ENCODE results near the gene RHOA.
"Not testable (repeated sequence)": the region's sequence is repeated elsewhere in the genome, so short reads cannot be mapped to it uniquely, and the experiment has no call there.

RHOA gene

GRCh38 chr3:49362561-49362960 is 49.2 kb downstream of the RHOA start:
- DNase-seq (ENCODE audit: low spot score), result no peak

DNA sequence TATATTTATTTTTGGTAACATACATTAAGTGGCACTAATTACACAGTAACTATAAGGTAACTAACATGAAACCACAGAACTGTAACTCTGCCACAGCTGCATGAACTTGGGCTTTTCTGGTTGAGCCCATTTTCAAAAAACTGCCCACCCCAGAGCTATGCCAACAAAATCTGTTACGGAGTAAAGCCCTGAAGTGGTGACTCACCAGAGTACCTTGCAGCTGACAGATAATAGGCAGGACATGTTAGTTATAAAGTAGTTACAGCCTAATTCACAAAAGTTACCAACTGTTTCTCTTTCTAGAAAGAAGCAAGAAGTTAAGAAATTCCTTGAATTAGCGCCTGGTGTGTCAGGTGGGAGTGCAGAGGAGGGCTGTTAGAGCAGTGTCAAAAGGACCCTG is 52.2 kb downstream of the RHOA start:
- DNase-seq (ENCODE audit: low spot score), result no peak

- DNase-seq (ENCODE audit: low spot score), result peak; percentile 31
Measured at GRCh38 chr3:49358884-49359225, 52.9 kb downstream of the RHOA start.

DNA sequence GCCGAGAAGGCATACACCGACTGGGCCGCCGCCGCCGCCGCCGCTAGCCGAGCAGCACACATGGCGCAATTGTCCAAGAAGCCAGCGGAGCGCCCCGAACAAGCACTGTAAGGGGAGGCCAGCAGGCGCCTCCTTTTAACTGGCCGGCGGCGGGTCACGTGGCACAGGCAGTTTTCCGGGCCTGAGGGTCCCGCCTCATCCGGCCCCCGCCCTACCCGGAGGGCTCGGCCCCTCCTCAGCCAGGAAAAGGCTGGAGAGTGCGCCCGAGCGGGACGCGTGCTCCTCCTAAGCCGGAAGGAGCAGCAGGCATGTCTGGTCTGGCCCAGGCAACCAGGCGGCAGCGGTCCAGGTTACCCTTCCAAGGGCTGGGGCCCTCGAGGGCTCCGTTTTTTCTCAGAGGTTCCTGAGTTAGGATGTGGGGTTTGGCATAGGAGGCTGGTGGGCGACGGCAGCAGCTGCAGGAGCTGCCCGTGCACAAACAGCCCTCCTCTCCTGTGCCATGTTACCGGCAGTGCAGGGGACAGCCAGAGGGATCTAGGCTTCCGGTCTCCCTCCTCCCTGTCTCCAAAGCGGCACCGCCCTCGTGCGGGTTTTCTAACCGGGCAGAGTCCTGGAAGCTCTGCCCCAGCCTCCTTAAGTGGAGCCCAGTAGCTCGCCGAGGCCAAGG is 53.4 kb downstream of the RHOA start, which contains the start of gene GPX1:
GPX1 (minus strand) TSS at position 137 of the 667 bp plus-strand sequence; CDS start at position 62, 75 bp downstream.
- DNase-seq (ENCODE audit: low spot score), result peak; percentile 90

GRCh38 chr3:49357443-49358216 is 54.1 kb downstream of the RHOA start:
- not testable (repeated sequence) for DNase-seq (ENCODE audit: low spot score)

DNA sequence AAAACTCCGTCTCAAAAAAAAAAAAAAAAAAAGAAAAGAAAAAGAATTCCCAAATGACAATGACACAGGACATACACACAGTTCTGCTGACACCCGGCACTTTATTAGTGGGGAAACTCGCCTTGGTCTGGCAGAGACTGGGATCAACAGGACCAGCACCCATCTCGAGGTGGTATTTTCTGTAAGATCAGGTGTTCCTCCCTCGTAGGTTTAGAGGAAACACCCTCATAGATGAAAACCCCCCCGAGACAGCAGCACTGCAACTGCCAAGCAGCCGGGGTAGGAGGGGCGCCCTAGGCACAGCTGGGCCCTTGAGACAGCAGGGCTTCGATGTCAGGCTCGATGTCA is 54.7 kb downstream of the RHOA start:
- not testable (repeated sequence) for DNase-seq (ENCODE audit: low spot score)

DNA sequence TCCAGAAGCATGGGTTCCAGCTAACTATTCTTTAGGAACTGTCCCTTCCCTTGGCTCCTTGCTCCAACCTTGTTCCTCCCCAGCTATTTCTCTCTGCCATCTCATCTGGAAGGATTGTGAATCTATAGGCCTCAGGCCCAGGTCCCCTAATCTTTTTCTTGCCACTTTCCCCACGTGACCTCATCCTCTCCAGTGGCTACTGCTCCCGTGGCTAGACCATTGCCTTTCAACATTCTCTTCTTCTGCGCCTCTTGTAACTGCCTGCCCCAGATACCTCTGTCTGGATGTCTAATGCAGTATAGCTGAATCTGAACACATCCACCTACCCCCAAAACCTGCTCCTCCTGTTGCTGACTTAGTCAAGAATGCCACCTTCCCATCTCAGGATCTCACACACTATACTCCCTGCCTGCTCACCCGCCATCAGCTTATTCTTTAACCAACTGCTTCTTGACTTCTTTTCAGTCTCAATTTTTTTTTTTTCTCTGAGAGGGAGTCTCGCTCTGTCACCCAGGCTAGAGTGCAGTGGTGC is 58.8 kb downstream of the RHOA start:
- DNase-seq (ENCODE audit: low spot score), result no peak

DNA sequence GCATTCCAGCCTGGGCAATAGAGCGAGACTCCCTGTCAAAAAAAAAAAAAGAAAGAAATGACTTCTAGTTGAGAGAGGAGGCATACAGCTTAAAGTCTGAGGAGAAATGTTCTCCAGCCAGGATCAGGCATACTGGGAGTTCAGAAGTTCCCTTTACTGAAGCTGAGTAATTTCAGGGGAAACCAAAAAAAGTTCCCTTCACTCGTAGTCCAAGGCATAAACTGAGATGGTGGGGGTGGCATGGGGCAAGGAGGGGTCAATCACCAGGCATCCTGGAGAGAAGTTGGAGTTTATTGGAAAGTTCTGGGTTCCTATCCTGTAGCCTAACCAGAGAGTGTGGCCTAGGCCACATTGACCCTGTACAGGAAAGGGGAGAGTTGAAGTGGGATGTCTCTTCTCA is 59.5 kb downstream of the RHOA start:
- no peak for DNase-seq (ENCODE audit: low spot score)

- no peak for DNase-seq (ENCODE audit: low spot score)
Measured at GRCh38 chr3:49351521-49352011, 60.2 kb downstream of the RHOA start.

- no peak for DNase-seq (ENCODE audit: low spot score)
Measured at GRCh38 chr3:49349348-49350114, 62.2 kb downstream of the RHOA start.

GRCh38 chr3:49348361-49348760 is 63.4 kb downstream of the RHOA start:
- DNase-seq (ENCODE audit: low spot score), result not testable (repeated sequence)

GRCh38 chr3:49346797-49347251 is 65.0 kb downstream of the RHOA start:
- DNase-seq (ENCODE audit: low spot score), result no peak

DNA sequence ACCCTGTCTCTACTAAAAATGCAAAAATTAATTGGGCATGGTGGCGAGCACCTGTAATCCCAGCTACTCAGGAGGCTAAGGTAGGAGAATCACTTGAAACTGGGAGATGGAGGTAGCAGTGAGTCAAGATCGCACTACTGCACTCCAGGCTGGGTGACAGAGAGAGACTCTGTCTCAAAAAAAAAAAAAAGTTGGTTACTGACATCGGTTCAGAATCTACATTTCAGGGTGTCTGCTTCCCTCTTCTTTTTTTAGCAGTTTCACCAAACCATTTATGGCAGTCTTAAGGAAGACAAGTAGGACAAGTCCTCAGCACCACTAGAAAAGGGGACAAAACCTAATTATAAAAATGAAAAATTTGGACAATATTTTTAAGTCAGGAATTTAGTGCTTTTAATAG is 68.6 kb downstream of the RHOA start:
- no peak for DNase-seq (ENCODE audit: low spot score)

- no peak for DNase-seq (ENCODE audit: low spot score)
Measured at GRCh38 chr3:49341996-49342395, 69.8 kb downstream of the RHOA start.

DNA sequence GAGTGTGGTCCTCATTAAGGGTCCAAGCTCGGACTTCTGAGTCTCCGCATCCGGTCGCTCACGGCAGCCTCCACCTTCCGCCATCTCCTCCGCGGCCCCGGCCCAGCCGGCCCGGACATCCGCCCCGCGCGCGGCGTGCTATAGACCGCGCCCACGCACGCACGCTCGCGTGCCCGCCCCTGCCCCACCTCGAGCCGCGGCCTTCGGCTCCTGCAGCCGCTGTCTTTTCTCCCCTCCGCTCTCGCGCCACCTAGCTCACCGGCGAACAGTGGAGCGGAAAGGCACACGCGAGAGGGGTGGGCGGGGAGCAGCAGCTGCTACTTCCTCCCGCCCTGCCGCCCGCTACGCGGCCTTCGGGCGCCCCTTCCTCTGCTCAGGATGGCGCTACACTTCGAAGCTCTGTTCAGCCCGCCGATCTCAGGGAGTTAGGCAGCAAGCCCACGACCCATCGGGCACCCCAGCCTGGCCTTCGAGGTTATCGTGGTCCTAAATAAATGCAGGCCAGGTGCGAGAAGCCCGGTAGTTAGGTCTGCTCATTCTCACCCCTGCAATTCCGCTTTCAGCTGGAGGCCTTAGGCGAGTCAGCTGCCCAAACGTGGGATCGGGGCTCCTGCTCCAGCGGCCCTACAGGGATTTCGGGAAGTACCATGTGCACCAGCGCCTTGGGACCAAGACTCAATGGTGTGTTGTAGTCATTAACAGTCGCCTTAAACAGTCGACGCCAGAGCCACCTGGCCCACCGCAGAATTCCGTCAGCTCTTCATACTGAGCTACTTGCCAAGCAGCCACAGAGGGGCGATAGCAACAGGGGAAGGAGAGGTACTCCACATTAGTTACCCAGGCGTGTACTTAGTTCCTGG is 71.6 kb downstream of the RHOA start, which contains the start of gene USP4:
USP4 (minus strand) TSS at position 113 of the 860 bp plus-strand sequence; CDS start at position 84, 29 bp downstream.
- peak; percentile 86 for DNase-seq (ENCODE audit: low spot score)

DNA sequence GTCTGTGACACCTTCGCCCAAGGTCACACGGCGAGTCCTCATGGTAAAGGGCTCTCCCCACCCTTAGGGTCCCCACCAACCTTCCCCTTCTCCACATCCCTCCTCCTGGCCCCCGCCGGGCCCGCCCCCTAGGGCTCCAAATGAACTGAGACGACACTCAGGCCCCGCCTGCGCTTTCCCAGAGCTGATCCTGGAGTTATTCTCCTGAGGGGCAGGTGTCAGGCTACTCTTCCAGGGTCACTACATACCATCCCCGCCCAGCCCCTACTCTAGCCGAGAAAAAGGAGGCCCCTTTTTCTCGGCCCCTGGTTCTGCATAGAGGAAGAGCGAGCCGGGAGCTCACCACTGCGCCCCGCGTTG is 72.2 kb downstream of the RHOA start:
- DNase-seq (ENCODE audit: low spot score), result peak; percentile 51

- no peak for DNase-seq (ENCODE audit: low spot score)
Measured at GRCh38 chr3:49333916-49334633, 77.7 kb downstream of the RHOA start.

DNA sequence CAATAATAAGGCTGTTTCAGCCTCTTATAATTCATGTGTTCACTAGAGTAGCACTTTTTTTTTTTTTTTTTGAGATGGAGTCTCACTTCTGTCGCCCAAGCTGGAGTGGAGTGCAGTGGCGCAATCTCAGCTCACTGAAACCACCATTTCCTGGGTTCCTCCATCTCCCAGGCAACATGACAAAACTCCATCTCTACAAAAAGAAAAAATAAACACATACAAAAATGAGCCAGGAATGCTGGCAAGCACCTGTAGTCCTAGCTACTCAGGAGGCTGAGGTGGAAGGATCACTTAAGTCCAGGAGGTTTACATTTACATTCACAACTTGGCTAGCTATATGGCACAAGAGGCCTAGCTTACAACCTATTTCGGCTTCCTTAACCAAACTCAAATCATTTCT is 78.7 kb downstream of the RHOA start:
- DNase-seq (ENCODE audit: low spot score), result no peak

- no peak for DNase-seq (ENCODE audit: low spot score)
Measured at GRCh38 chr3:49329186-49329585, 82.6 kb downstream of the RHOA start.

- not testable (repeated sequence) for DNase-seq (ENCODE audit: low spot score)
Measured at GRCh38 chr3:49328350-49328749, 83.4 kb downstream of the RHOA start.

- DNase-seq (ENCODE audit: low spot score), result peak; percentile 44
Measured at GRCh38 chr3:49327485-49327884, 84.3 kb downstream of the RHOA start.
